H1 (cell line): ENCODE data around the gene CCDC174. TPM values are rescaled to one million over a fixed set of nuclear protein-coding genes. Genes with fewer than 3 reads are reported as not detected.

ENCODE experiments used
- CTBP2 ChIP-seq: IDR thresholded peaks from 2 replicates; pipeline ENCODE4 v1.7.0; 2011; ENCODE audit warnings: borderline replicate concordance, mild to moderate bottlenecking, moderate library complexity, mixed read lengths, low read length; ENCODE audit not compliant: insufficient read depth, insufficient read length
- CTCF ChIP-seq, 3 experiments: IDR thresholded peaks; 1 replicate in 2 of 3; 2 replicates in 1 of 3; pipeline versions ENCODE4 v1.5.1 to v1.6.1; 2011; ENCODE audit warnings: low read length in 3 of 3, mild to moderate bottlenecking in 3 of 3, inconsistent platforms in 2 of 3, low read depth in 1 of 3, moderate library complexity in 1 of 3; ENCODE audit not compliant: insufficient read depth in 1 of 3; ENCODE audit errors: control extremely low read depth in 1 of 3
- GABPA ChIP-seq: IDR thresholded peaks from 2 replicates; pipeline ENCODE4 v1.6.1; 2011; ENCODE audit warnings: mild to moderate bottlenecking, low read length, moderate library complexity, borderline replicate concordance; ENCODE audit not compliant: insufficient read depth
- GTF2F1 ChIP-seq: IDR thresholded peaks from 2 replicates; pipeline ENCODE4 v1.6.1; 2012; ENCODE audit warnings: low read depth, low read length, improper control_type of control experiment, borderline replicate concordance
- SIX5 ChIP-seq: IDR thresholded peaks from 2 replicates; pipeline ENCODE4 v1.6.1; 2011; ENCODE audit warnings: mild to moderate bottlenecking, low read depth, low read length
- polyA plus RNA-seq, 7 experiments: library from polyadenylated mRNA; depleted of rRNA in 3 of 7; stranded (reverse) in 5 of 7; unstranded in 2 of 7; fragments of >200 nt in 5 of 7; fragments of 200-250 nt in 2 of 7; gene quantifications; 1 replicate in 5 of 7; 2 replicates in 1 of 7; 4 replicates in 1 of 7; pipeline versions ENCODE4 v1.2.1 to v1.2.3, GENCODE V29; 2011 to 2013; ENCODE audit warnings: missing spikeins in 2 of 7, mixed read lengths in 2 of 7
- total RNA-seq: library from RNA; stranded (reverse); fragmentation: NEBNext Ultra II Directional; extraction: Animal tissue kit (Norgen Biotek cat#: 25700); gene quantifications from 2 replicates; pipeline ENCODE4 v1.2.1, GENCODE V29; 2021

CCDC174 gene
- total and polyA plus RNA-seq, 2 of the 8 experiments (the other 6 are each of a cell fraction or from before 2014, with no cell fraction given) = 3.5 to 11.9 TPM

DNA sequence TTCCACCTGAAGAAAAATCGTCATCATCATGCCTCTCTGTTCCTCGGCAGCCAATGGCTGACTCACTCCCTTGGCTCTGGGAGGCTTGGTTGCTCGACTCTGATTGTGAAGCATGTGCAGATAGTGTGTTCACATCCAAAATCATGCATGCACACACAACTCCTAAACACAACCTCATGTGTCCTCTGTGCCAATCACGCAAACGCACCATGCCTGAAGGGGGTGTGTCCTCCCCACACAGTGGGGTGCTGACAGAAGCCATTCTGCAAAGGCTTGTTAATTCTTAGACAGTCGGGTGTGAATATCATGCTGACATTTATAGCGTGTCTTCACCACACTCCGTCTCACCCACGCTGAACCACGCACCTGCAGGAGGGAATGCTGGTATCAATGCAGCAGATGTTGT is 11.4 kb upstream of the CCDC174 start (continued):
- TF ChIP-seq CTCF (IDR thresholded peaks at IDR 0.05; ENCODE audit: control extremely low read depth in 1 of 3, insufficient read depth in 1 of 3, low read depth in 1 of 3, low read length in 3 of 3) = no peak
- TF ChIP-seq CTBP2 = no peak
- TF ChIP-seq GTF2F1 = no peak
- no peak for TF ChIP-seq GABPA
- no peak for TF ChIP-seq SIX5
